Mesothelial cell of epicardium (in vitro differentiated cells): ENCODE measurements around the gene KIFC3. TPM values are rescaled to one million over a fixed set of nuclear protein-coding genes. Genes with fewer than 3 reads are reported as not detected.

ENCODE experiments used
- DNase-seq, 2 experiments: peaks; one replicate each; pipeline ENCODE4 v3.0.0; 2021; ENCODE audit warnings: low spot score in 2 of 2; ENCODE audit not compliant: unreplicated experiment in 2 of 2
- H3K27ac Mint-ChIP-seq: 2 replicates; pipeline ENCODE4 v1.8.0; 2021; ENCODE audit warnings: mixed read lengths
- H3K27me3 Mint-ChIP-seq: 2 replicates; pipeline ENCODE4 v1.8.0; 2021; ENCODE audit warnings: low read depth, mixed read lengths
- H3K36me3 Mint-ChIP-seq: 2 replicates; pipeline ENCODE4 v1.8.0; 2021; ENCODE audit warnings: mixed read lengths
- H3K4me1 Mint-ChIP-seq: 2 replicates; pipeline ENCODE4 v1.8.0; 2021; ENCODE audit warnings: mixed read lengths
- H3K4me3 Mint-ChIP-seq: 2 replicates; pipeline ENCODE4 v1.8.0; 2021; ENCODE audit warnings: mild to moderate bottlenecking, moderate library complexity, mixed read lengths
- H3K9me3 Mint-ChIP-seq: 2 replicates; pipeline ENCODE4 v1.8.0; 2021; ENCODE audit warnings: mixed read lengths
- CTCF ChIP-seq: fragments of 200-600 bp; sonication (generic); IDR thresholded peaks from one replicate; pipeline ENCODE4 v1.5.0; 2021; ENCODE audit warnings: antibody characterized with exemption; ENCODE audit not compliant: unreplicated experiment
- total RNA-seq: library from RNA; stranded (reverse); gene quantifications from 3 replicates; pipeline ENCODE4 v1.2.1, GENCODE V29; 2021

KIFC3 gene
- total RNA-seq, 1 donor from 2014 or later, result 38.7 TPM

GRCh38 chr16:57761301-57761700, 41.0 kb downstream of the KIFC3 start:
- no peak for DNase-seq
- Mint-ChIP-seq H3K4me3 (no peak overlapping the region), H3K9me3 (no peaks in the 10 kb centered on the region), H3K4me1 (peaks cover 11% of the 10 kb centered on the region), H3K27me3 (no peaks in the 10 kb centered on the region), H3K27ac (no peak overlapping the region), H3K36me3 (peaks cover 16% of the 10 kb centered on the region)
- TF ChIP-seq CTCF, result no peak

- TF ChIP-seq CTCF, result no peak
- DNase-seq, result no peak
- Mint-ChIP-seq H3K9me3 (no peaks in the 10 kb centered on the region), H3K4me3 (no peak overlapping the region), H3K4me1 (peaks cover 13% of the 10 kb centered on the region), H3K27ac (no peak overlapping the region), H3K36me3 (peaks cover 13% of the 10 kb centered on the region), H3K27me3 (no peaks in the 10 kb centered on the region)
Measured at GRCh38 chr16:57760357-57761160, 41.7 kb downstream of the KIFC3 start.

- Mint-ChIP-seq H3K9me3 (no peaks in the 10 kb centered on the region), H3K36me3 (peaks cover 8% of the 10 kb centered on the region), H3K4me1 (peaks cover 13% of the 10 kb centered on the region), H3K27ac (peak overlapping the region; percentile 16), H3K4me3 (no peak overlapping the region), H3K27me3 (no peaks in the 10 kb centered on the region)
- DNase-seq, result peak in 1 of 2 experiments; percentile 62
- no peak for TF ChIP-seq CTCF
Measured at GRCh38 chr16:57759541-57760356, 42.5 kb downstream of the KIFC3 start.

GRCh38 chr16:57759131-57759530, 43.2 kb downstream of the KIFC3 start:
- no peaks in the 10 kb centered on the region for H3K9me3 Mint-ChIP-seq
- no peak overlapping the region for H3K27ac Mint-ChIP-seq
- H3K27me3 Mint-ChIP-seq, result no peaks in the 10 kb centered on the region
- no peak for DNase-seq
- peaks cover 9% of the 10 kb centered on the region for H3K36me3 Mint-ChIP-seq
- H3K4me3 Mint-ChIP-seq, result no peak overlapping the region
- TF ChIP-seq CTCF, result no peak
- peaks cover 13% of the 10 kb centered on the region for H3K4me1 Mint-ChIP-seq

- Mint-ChIP-seq H3K4me1 (peaks cover 13% of the 10 kb centered on the region), H3K27me3 (no peaks in the 10 kb centered on the region), H3K27ac (no peak overlapping the region), H3K4me3 (no peak overlapping the region), H3K9me3 (no peaks in the 10 kb centered on the region), H3K36me3 (peaks cover 10% of the 10 kb centered on the region)
- no peak for DNase-seq
- TF ChIP-seq CTCF, result no peak
Measured at GRCh38 chr16:57758331-57759117, 43.8 kb downstream of the KIFC3 start.
